Esophagus mucosa (tissue), 1 donor: ENCODE measurements around the gene COL13A1. TPM values are rescaled to one million over a fixed set of nuclear protein-coding genes. Genes with fewer than 3 reads are reported as not detected.
A peak's percentile ranks its signal among the peaks of the same experiment; 100 is the strongest.

Source experiments
- ATAC-seq: fragments of 200-7000 bp; cut with Tn5 transposase; one replicate; pipeline ENCODE4 v1.9.1; 2020
- total RNA-seq: library from RNA; stranded (reverse); gene quantifications from one replicate; pipeline ENCODE4 v1.2.4, GENCODE V29; 2023
- donor health status: DM: yes; HTN: yes; CAD: no.

COL13A1 gene
- total RNA-seq, 1 donor from 2014 or later = 0.92 TPM

DNA sequence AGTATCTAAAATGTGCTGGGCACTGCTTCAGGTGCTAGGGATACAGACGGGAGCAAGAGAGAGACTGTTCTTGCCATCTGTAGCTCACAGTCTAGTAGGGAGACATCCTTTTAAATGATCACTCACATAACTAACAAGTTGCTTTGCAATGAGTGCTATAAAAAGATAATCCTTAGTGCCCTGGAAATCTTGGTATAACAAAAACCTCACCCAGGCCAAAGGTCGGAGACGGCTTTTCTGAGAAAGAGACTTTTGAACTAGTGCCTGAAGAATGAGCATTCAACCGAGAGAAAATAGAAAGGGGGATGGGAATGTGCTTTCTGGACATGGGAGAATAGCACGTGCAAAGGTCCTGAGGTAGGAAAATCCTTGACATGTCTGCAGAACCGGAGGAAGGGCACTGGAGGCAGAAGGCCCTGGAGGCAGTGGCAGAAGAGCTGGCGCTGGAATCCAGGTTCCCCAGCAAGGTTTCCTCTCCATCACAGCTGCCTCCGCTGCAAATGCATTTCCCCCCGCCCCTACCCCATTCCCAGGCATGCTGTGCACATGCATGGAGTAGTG lies 89.4 kb downstream of the COL13A1 start:
- no peak for ATAC-seq

DNA sequence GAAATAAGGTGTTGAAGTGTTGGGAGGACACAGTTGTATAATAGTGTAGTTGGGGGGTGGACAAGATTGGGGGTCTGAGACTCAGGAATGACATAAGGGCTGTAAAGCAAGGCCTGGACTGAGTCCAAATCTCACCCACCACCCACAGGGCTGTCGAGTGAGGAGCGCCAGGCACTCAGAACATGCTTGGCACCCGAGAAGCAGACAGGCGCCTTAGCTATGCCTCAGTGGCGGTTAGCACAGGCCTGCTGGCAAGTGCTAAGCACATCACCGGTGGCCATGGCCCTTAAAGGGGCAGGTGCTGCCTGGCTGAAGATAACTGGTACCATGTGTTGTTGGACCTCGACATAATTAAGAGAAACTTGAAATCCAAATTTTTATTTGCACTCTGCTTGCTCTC lies 90.7 kb downstream of the COL13A1 start:
- no peak for ATAC-seq

DNA sequence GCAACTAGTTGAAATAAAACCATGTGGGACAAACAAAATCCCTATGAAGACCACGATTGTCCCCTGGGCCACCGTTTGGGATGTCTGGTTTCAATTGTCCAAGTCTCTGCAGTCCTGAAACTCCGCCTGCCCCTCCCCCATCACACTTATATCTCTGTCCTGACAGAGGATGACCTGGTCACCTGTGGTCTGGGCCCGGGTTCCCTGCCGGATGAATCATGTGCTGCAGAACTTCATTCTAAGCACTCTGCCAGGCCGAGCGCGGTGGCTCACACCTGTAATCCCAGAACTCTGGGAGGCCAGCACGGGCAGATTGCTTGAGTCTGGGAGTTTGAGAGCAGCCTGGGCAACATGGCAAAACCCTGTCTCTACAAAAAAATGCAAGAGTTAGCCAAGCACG lies 91.1 kb downstream of the COL13A1 start:
- ATAC-seq = no peak

- no peak for ATAC-seq
These were observed 91.7 kb downstream of the COL13A1 start for GRCh38 chr10:69893271-69893900.

GRCh38 chr10:69894156-69894555 lies 92.5 kb downstream of the COL13A1 start:
- no peak for ATAC-seq

DNA sequence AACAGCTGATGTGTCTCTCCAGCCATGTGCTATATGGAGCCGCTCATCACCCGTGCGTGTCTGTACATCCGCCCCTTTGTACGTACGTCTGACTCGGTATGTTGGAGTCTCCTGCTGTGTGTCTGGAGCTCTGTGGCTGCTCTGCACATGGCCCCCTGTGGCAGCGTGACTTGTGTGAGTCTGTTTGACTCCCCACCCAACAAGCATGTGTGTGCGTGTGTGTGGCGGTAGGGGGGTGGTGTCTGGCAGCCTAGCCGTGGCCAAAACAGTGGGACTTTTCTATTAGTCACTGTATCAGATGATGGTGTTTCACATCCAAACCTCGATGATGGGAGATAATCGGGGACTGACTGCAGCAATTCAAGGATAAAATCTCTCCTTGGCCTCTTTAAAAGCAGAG lies 94.1 kb downstream of the COL13A1 start:
- ATAC-seq = peak; percentile 10

GRCh38 chr10:69896606-69897231 lies 95.0 kb downstream of the COL13A1 start:
- no peak for ATAC-seq

GRCh38 chr10:69897432-69897831 lies 95.7 kb downstream of the COL13A1 start:
- no peak for ATAC-seq

- no peak for ATAC-seq
These were observed 96.3 kb downstream of the COL13A1 start for GRCh38 chr10:69897999-69898398.

DNA sequence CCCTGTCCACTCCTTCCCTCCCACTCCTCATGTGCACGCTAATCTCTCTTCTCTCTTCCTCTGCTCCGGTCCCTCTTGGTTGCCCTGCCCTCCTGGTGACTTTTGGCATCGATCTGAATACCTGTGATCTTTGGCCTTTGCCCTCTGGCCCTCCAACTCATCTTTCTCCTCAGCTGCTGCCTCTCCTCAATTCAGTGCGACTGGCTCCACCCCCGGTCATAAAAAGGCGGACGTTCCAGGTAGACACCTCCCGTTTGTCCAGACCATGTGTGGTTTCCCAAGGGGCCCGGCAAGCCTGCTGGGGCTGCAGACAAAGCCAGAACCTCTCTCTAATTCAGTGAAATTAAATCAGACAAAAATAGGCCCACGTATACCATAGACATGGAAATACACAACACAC lies 96.8 kb downstream of the COL13A1 start:
- no peak for ATAC-seq

DNA sequence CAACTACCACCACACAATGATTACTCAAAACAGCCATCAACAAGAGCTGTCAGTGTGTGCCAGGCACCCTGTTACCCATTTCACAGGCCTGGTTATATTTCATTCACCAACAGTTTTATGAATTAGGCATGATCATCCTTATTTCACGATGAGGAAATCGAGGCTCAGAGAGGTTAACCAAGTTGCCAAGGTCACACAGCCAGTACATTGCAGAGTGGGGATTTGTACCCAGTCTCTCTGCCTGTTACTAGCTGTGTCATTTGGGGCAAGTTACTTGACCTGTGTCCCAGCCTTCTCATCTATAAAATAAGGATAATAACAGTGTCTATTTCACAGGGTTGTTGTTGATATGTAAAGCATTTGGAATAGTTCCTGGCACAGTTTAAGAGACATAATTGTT lies 97.2 kb downstream of the COL13A1 start:
- ATAC-seq = no peak

- ATAC-seq = no peak
These were observed 98.3 kb downstream of the COL13A1 start for GRCh38 chr10:69899727-69900595.

DNA sequence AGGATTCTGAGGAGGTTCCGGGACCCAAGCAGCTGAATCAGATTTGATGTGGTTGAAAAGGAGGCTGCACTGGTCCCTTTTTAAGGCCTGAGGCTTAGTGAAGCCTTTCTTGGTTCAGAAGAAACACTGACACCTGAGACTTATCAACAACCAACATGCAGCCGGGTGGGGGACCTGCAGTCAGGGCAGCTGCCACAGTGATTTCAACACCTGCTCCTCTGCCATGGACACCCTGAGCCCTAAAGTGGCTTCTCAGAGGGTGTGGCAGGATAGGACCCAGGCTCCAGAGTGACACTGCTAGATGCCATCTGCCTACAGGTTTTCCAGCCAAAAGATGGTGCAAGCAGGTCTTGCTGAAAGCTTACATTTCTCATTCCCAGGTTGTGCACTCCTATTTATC lies 99.3 kb downstream of the COL13A1 start:
- no peak for ATAC-seq

DNA sequence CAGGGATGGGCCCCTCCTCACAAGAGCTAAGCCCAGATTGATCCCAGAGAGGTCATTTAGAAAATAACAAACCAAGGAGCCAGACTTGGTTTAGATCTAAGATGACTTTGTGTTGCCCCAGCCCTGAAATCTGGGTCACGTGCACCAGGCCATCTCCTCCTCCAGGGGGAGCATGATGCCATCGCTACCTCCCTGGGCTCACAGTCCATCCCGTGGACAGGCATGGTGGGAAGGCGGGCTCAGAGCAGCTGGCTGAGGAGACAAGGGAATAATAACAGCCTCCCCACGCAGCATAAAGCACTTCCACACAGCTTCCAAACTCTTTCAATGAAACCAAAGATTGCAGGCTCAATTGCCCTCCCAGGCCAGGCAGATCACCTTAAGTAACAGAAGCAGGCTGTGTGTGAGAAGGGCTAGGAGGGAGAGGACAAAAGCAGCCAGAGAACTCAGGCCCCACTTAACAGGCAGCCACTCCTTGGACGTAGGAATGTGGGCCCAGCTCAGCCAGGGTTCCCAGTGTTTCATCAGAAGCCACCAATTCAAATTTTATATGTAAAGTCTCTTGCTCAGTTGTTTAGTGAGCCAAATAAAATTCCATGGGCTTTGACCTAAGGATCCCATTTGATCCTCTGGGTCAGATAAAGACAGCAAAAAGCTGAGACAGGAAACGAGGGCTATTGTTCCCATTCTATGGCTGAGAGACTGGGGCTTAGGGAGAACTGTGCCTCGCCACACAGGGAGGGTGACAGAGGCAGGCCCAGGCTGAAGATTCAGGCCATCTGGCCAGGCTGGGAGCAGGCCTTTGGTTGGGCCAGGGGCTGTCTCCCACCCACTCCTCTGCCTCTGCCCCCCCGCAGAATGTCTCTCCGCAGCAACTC lies 100.2 kb downstream of the COL13A1 start:
- ATAC-seq = peak; percentile 59

GRCh38 chr10:69902835-69903535 lies 101.3 kb downstream of the COL13A1 start:
- ATAC-seq = peak; percentile 23

GRCh38 chr10:69904533-69904932 lies 102.8 kb downstream of the COL13A1 start:
- ATAC-seq = no peak

DNA sequence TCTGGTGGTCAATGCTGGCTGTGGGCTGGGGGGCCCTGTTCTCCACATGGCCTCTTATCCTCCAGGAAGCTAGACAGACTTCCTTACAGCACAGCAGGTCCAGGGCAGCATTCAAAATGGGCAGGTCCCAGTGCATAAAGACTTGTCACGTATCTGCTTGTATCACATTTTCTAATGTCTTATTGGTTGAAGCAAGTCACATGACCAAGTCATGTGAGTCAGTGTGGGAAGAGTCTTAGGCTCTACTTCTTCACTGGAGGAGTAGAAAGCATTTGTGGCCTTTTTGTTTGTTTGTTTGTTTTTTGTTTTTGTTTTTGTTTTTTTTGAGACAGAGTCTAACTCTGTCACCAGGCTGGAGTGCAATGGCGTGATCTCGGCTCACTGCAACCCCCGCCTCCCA lies 104.7 kb downstream of the COL13A1 start:
- no peak for ATAC-seq

DNA sequence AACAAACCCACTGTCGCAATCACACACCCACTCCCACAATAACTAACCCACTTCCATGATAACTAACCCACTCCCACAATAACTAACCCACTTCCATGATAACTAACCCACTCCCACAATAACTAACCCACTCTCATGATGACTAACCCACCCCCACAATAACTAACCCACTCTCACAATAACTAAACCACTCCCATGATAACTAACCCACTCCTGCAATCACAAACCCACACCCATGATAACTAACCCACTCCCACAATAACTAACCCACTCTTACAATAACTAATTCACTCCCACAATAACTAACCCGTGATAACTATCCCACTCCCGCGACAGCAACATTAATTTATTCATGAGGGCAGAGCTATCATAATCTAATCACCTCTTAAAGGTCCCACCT lies 105.8 kb downstream of the COL13A1 start:
- no peak for ATAC-seq

DNA sequence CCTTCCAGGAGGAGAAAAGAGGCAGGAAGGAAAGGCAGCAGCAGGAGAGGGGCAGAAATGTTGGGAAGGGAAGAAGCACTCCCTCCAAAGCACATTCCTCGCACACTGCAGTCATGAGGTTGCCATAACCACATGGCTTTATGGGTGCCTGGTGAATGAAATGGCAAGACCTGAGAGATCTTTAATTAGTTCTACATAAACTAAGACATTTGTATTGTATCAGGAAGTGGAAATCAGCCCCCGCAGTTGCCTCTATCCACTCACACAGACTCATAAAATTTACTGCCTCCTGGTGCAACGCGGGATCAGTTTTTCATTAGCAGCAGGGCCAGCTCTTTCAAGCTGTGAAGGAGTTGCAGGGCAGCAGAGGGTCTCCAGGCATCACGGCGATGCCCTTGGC lies 106.4 kb downstream of the COL13A1 start:
- ATAC-seq = no peak

- no peak for ATAC-seq
These were observed 108.9 kb downstream of the COL13A1 start for GRCh38 chr10:69910561-69910960.

GRCh38 chr10:69911613-69912528 lies 110.2 kb downstream of the COL13A1 start:
- no peak for ATAC-seq
